Muscle of leg (tissue), 11 donors: Measurements from ENCODE around the gene ST8SIA1. TPM values are rescaled to one million over a fixed set of nuclear protein-coding genes. Genes with fewer than 3 reads are reported as not detected.

ENCODE experiments used
- DNase-seq: peaks from one replicate; pipeline ENCODE4 v3.0.0; 2013
- H3K27ac ChIP-seq: one replicate; pipeline ENCODE4 v1.5.1; 2013; ENCODE audit warnings: mild to moderate bottlenecking, low read length, control low read depth
- H3K27me3 ChIP-seq: one replicate; pipeline ENCODE4 v1.6.1; 2013; ENCODE audit warnings: low read length; ENCODE audit not compliant: control insufficient read depth, insufficient read depth
- H3K36me3 ChIP-seq: one replicate; pipeline ENCODE4 v1.6.1; 2013; ENCODE audit warnings: low read length; ENCODE audit not compliant: control insufficient read depth, insufficient read depth
- H3K4me1 ChIP-seq: one replicate; pipeline ENCODE4 v1.6.1; 2013; ENCODE audit warnings: low read length; ENCODE audit not compliant: control insufficient read depth, insufficient read depth
- H3K4me3 ChIP-seq: one replicate; pipeline ENCODE4 v1.5.1; 2013; ENCODE audit warnings: low read length, control low read depth
- H3K9me3 ChIP-seq: replicated peaks from 2 replicates; pipeline ENCODE4 v1.6.1; 2013; ENCODE audit warnings: low read depth, low read length; ENCODE audit not compliant: control insufficient read depth
- WGBS: methylation state at CpG from one replicate; pipeline ENCODE4 v1.1.5; 2013; ENCODE audit warnings: missing lambda C conversion rate; ENCODE audit not compliant: insufficient coverage; 5-methylcytosine and 5-hydroxymethylcytosine counted together
- polyA plus RNA-seq, 8 donors: library from polyadenylated mRNA; unstranded; fragments of 120-200 nt; gene quantifications; one replicate each; pipeline versions ENCODE4 v1.2.1 to v1.2.3, GENCODE V29; 2013; ENCODE audit warnings: inconsistent platforms in 1 of 8, low replicate concordance in 1 of 8; ENCODE audit not compliant: insufficient read length in 8 of 8, insufficient read depth in 1 of 8
- total RNA-seq: library from RNA; stranded (reverse); fragments of 120-200 nt; gene quantifications from one replicate; pipeline ENCODE4 v1.2.4, GENCODE V29; 2013

ST8SIA1 gene
- total and polyA plus RNA-seq, 9 donors, result 6.4 to 8.6 (median 7.4) TPM

DNA sequence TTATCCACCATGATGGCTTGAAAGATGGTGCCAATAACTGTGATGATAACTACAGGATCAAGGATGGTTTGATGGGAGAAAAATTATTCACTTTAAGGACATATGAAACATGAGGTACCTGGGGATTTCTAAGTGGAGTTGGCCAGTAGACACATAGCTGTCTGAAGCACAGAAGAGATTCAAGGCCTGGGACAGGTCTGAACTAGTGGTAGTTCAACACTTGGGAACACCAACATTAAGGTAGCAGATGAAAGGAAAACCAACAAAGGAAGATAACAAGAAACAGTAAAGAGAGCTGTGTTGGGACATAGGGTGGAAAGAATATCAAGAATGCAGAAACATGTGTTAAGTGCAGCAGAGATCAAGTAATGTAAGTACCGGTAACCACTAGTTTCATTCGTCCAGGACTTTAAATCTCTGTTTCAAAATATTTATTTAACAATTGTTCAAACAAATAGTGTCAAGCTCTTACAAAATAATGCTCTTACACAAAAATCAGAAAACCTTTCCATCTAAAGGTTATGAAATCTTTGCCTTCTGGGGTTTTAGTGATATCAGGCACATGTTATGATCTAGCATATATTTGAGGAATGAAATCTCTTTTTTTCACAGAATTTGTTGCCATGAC, 104.7 kb downstream of the ST8SIA1 start:
- H3K27me3 ChIP-seq, result no peaks in the 10 kb centered on the region
- no CpG with 5 or more reads among the region's 2 CpGs for WGBS
- no peaks in the 10 kb centered on the region for H3K4me1 ChIP-seq
- no peaks in the 10 kb centered on the region for H3K36me3 ChIP-seq
- no peak for DNase-seq
- no peak overlapping the region for H3K4me3 ChIP-seq
- no peaks in the 10 kb centered on the region for H3K9me3 ChIP-seq
- H3K27ac ChIP-seq, result no peak overlapping the region

DNA sequence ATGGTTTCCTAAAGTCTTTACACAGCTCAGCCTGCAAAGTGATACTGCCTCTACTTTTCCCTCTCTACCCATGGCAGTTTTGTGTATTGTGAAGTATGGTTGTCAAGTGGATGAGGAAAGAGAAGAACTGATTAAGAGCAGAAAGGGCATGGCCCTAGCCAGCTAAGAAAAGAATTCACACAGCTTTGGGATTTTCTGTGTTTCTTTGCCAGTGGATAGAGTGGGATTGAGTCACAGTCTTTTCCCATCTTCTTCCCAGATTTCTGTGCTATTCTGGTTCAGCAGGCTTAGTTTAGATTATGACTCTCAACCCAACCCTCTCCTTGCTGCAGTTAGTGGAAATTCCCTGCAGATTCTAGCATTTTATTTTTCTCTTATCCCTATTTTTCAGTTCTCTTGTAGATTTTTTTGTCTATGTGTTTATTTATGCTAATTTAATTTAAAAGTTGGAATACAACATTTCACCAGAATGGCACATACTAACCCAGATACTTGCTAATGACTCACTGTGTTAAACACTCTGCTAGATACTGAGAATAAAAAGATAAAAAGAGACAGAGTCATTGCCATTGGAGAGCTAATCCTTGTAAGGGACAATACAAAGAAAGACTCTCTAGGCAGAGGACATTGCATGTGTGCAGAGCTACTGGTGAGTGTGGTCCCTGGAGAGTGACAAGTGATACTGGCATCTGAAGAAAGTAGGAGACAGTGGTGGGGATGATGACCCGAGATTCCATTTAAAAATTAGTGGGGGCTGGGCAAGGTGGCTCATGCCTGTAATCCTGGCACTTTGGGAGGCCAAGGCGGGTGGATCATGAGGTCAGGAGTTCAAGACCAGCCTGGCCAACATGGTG, 106.3 kb downstream of the ST8SIA1 start:
- WGBS, result 71% methylated on average over 1 of the region's 2 CpGs
- no peaks in the 10 kb centered on the region for H3K4me1 ChIP-seq
- DNase-seq, result no peak
- no peak overlapping the region for H3K4me3 ChIP-seq
- no peaks in the 10 kb centered on the region for H3K36me3 ChIP-seq
- H3K27ac ChIP-seq, result no peak overlapping the region
- H3K9me3 ChIP-seq, result no peaks in the 10 kb centered on the region
- H3K27me3 ChIP-seq, result no peaks in the 10 kb centered on the region

DNA sequence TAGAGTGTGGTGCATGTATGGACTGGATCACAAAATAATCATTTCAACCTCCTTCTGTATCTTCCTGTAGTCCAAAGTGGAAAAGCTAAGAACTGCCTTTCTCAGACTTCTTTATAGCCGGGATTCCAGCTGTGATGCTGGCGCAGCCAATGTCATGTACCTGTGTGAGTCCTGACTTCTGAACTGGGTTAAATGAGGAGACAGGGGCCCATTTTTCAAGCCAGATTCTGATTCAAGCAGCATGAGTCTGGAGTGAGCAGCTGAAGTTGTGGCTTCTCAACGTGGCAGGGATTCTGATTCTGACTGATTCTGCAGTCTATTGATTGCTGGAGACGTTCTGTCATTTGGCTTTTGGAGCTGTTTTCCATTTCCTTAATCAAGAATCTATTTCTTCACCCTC, 111.2 kb downstream of the ST8SIA1 start:
- no peaks in the 10 kb centered on the region for H3K36me3 ChIP-seq
- H3K4me1 ChIP-seq, result no peaks in the 10 kb centered on the region
- no peak overlapping the region for H3K27ac ChIP-seq
- no peak for DNase-seq
- no peaks in the 10 kb centered on the region for H3K9me3 ChIP-seq
- H3K27me3 ChIP-seq, result no peaks in the 10 kb centered on the region
- no peak overlapping the region for H3K4me3 ChIP-seq
- WGBS, result 67% methylated on average over 1 of the region's 4 CpGs

DNA sequence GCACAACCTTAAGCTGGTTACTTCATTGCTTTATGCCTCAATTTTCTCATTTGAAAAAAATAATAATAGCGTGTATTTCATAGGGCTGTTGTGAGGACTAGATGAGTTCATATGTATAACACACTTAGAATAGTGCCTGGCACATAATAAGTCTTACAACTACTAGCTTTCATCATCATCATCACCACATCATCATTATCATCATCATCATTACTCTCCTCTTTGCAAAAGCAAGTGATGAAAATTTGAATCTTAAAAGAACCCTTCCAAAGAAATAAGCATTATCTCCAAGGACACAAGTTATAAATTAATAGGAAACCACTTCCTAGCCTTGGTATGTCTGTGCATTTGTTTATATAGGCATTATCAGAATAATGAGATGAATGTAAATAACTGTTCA, 117.0 kb downstream of the ST8SIA1 start:
- Histone ChIP-seq H3K27me3 (no peaks in the 10 kb centered on the region), H3K27ac (no peak overlapping the region), H3K9me3 (no peaks in the 10 kb centered on the region), H3K4me1 (no peaks in the 10 kb centered on the region), H3K4me3 (no peak overlapping the region), H3K36me3 (no peaks in the 10 kb centered on the region)
- no CpG with 5 or more reads among the region's 1 CpG for WGBS
- no peak for DNase-seq

DNA sequence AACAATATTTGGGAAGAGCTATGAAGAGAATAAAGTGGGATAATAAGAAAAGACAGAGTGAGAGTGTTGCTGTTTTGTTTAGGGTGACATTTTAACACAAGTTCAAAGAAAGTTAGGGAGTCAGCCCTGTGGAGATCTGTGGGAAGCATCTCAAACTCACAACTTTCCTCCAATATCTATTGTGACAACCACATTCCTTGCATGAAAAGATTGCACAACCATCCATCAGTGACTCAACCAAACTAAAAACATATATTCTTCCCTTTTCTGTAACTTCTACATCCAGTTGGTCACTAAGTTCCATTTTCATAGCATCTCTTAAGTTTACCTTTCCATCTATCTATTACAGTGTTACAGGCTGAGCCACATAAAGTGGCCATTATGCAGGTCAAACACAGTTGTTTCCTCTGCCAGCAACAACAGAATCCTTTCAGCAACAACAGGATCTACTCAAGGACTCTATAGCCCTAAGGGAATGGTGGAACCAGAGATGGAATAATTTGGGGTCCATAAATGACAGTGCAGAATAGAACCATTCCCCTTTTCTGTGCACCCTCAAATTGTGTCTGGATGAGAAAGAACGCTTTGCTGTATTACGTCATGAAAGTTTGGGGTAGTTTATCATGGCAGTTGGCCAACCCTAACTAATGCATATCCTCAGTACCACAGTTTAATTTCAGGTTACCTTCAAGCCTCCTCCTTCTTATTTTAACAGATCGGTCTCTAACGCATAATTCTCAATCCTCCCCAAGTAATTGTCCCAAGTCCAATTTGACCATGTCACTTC, 118.8 kb downstream of the ST8SIA1 start:
- DNase-seq, result no peak
- no peak overlapping the region for H3K4me3 ChIP-seq
- 100% methylated on average over 2 of the region's 4 CpGs for WGBS
- H3K36me3 ChIP-seq, result no peaks in the 10 kb centered on the region
- H3K27me3 ChIP-seq, result no peaks in the 10 kb centered on the region
- no peaks in the 10 kb centered on the region for H3K4me1 ChIP-seq
- H3K27ac ChIP-seq, result no peak overlapping the region
- no peaks in the 10 kb centered on the region for H3K9me3 ChIP-seq

DNA sequence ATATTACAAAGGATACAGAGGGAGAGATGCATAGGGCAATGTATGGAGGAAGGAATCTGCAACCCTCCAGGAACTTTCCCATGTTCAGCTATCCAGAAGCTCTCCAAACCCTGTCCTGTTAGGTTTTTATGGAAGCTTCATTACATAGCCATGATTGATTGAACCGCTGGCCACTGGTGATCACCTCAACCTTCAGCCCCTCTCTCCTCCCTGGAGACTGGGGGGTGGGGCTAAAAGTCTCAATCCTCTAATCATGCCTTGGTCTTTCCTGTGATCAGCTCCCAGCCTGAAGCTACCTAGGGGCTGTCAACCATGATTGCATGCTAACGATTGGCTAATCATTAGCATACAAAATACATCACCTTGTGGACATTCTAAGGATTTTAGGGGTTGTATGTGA, 123.4 kb downstream of the ST8SIA1 start:
- Histone ChIP-seq H3K4me3 (no peak overlapping the region), H3K36me3 (no peaks in the 10 kb centered on the region), H3K27me3 (no peaks in the 10 kb centered on the region), H3K9me3 (no peaks in the 10 kb centered on the region), H3K27ac (no peak overlapping the region), H3K4me1 (no peaks in the 10 kb centered on the region)
- DNase-seq, result no peak
- WGBS, result no CpG with 5 or more reads among the region's 2 CpGs

DNA sequence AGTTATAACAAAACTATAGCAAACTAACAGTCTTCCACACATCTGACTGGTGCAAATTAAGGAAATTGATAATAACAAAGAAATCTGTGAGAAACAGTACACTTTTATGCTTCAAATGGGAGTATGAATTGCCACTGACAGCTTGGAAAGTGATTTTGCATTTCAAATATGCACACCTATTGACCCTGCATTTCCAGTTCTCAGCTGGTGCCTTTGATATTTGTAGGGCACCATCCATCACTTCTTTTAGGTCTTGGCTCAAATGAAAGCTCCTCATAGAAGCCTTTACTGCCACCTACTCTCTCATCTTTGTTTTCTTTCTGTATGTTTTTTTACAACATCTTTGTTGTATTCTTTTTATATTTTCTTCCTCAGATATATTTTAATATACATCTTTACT, 125.1 kb downstream of the ST8SIA1 start:
- Histone ChIP-seq H3K9me3 (no peaks in the 10 kb centered on the region), H3K36me3 (no peaks in the 10 kb centered on the region)

DNA sequence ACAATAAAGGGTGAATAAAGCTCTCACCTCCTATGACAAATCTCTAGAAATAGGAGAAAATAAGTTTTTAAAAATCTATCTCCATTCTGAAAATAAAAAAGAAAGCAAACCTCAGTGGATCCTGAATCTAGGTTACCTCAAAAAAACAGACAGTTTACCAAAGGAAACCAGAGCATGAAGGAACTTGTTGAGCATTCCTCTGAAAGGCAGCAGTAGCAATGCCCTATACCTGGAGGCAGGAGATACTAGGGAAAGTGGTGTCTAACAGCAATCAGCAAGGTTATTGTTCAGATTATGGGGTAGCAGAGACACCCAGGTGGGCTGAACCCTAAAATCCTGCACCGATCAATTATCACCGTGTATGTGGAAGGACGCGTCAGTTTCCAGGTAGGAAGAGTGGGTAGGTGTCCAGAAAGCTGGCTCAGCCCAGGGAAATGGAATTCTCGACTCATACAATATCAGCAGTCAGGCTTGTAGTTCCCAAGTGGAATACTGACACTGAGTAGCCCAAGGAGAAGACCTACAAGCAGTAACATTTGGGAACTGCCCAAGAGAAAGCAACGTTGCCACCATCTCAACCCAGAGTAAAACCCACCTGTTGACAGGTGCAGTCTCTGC, 128.3 kb downstream of the ST8SIA1 start:
- no peak for DNase-seq
- Histone ChIP-seq H3K4me1 (no peaks in the 10 kb centered on the region), H3K27ac (no peak overlapping the region), H3K36me3 (no peaks in the 10 kb centered on the region), H3K9me3 (peaks cover 3% of the 10 kb centered on the region), H3K27me3 (no peaks in the 10 kb centered on the region), H3K4me3 (no peak overlapping the region)
- WGBS, result 95% methylated on average over 6 of the region's 6 CpGs

More for the DNA sequence above, 125.1 kb downstream of the ST8SIA1 start:
- H3K27ac ChIP-seq, result no peak overlapping the region
- H3K4me3 ChIP-seq, result no peak overlapping the region
- no peaks in the 10 kb centered on the region for H3K4me1 ChIP-seq
- no peaks in the 10 kb centered on the region for H3K27me3 ChIP-seq
- DNase-seq, result no peak

DNA sequence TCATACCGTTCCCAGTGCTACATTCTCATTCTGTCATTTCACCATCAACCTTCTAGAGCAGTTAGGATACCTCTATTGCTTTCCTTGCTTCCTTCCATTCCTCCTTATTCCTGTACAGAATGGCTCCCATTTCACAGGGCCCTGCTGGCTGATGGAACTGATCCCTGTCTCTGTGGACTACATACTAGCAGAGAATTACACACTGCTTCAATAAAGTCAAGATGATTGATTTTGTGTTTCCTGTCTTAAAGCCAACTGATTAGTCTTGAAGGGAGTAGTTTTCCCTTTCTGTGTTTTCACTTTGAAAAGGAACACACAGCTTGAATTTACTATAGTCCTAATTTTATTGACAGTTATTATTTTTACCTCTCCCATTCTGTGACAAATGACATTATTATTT, 130.1 kb downstream of the ST8SIA1 start:
- Histone ChIP-seq H3K27ac (no peak overlapping the region), H3K27me3 (no peaks in the 10 kb centered on the region), H3K4me1 (no peaks in the 10 kb centered on the region), H3K9me3 (peaks cover 3% of the 10 kb centered on the region), H3K36me3 (no peaks in the 10 kb centered on the region), H3K4me3 (no peak overlapping the region)
- WGBS, result 86% methylated on average over 1 of the region's 1 CpG
- DNase-seq, result no peak

DNA sequence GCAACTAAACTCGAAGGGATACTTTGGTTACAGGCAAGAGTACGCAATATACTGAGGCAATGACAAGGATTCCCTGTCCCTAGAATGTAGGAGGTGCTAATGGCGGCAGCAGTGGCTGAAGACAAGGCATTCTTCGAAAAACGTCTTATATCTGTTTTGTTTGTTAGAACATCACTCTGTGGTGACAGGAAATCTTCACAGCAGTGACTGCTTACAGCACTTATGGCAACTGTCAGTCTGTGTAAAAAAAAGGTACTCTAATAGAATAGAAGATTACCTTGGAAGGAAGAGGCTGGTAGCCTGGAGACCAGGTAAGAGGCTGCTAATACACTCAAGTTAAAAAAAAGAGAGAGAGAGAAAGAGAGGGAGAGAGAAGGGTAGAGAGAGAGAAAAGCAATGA, 131.7 kb downstream of the ST8SIA1 start:
- no peaks in the 10 kb centered on the region for H3K27me3 ChIP-seq
- H3K36me3 ChIP-seq, result no peaks in the 10 kb centered on the region
- no peaks in the 10 kb centered on the region for H3K4me1 ChIP-seq
- no peak overlapping the region for H3K27ac ChIP-seq
- WGBS, result 68% methylated on average over 4 of the region's 5 CpGs
- peaks cover 3% of the 10 kb centered on the region for H3K9me3 ChIP-seq
- no peak overlapping the region for H3K4me3 ChIP-seq
- DNase-seq, result no peak
